Pancreas (tissue), 10 donors: ENCODE data around the gene SKP1. TPM values are rescaled to one million over a fixed set of nuclear protein-coding genes. Genes with fewer than 3 reads are reported as not detected.

Experiments
- ATAC-seq, 4 donors: fragments of 200-7000 bp; cut with Tn5 transposase; one replicate each; pipeline versions ENCODE4 v1.8.0 to v1.9.1; 2020; ENCODE audit warnings: mild to moderate bottlenecking in 4 of 4, moderate library complexity in 4 of 4
- DNase-seq, 6 donors: peaks; one replicate each; pipeline ENCODE4 v3.0.0-alpha.2; 2020
- FAIRE-seq: peaks from 2 replicates; lab custom pipeline; 2012; peaks lifted over from hg19 to GRCh38; lab: Jason Lieb, UNC
- H3K27ac ChIP-seq, 4 donors: fragments of 200-600 bp; sonication (generic); 1 replicate in 3 of 4; 2 replicates in 1 of 4; pipeline versions ENCODE4 v1.5.0 to v1.8.0; 2020
- H3K27me3 ChIP-seq, 4 donors: fragments of 200-600 bp; one replicate each; pipeline ENCODE4 v1.8.0; 2021
- H3K36me3 ChIP-seq, 3 donors: fragments of 200-600 bp; sonication (generic) in 1 of 3; one replicate each; pipeline versions ENCODE4 v1.5.0 to v1.8.0; 2020 to 2021
- H3K4me1 ChIP-seq, 3 donors: fragments of 200-600 bp; one replicate each; pipeline ENCODE4 v1.8.0; 2021
- H3K4me3 ChIP-seq, 4 donors: fragments of 200-600 bp; sonication (generic) in 2 of 4; one replicate each; pipeline versions ENCODE4 v1.5.0 to v1.8.0; 2020 to 2021
- H3K9me3 ChIP-seq, 4 donors: fragments of 200-600 bp; one replicate each; pipeline ENCODE4 v1.8.0; 2021
- CTCF ChIP-seq, 4 donors: fragments of 200-600 bp; sonication (generic) in 3 of 4; IDR thresholded peaks; one replicate each; pipeline versions ENCODE4 v1.5.0 to v1.8.0; 2021; ENCODE audit warnings: antibody characterized with exemption in 4 of 4
- WGBS, 2 donors: extraction: QIAGEN DNeasy Blood & Tissue Kit; methylation state at CpG; one replicate each; pipeline ENCODE4 v1.1.7; 2013; 5-methylcytosine and 5-hydroxymethylcytosine counted together
- intact Hi-C, 3 donors: fragments of 100-400 bp; cut with DNase I; formaldehyde crosslinking; loops; one replicate each; pipeline versions ENCODE4 v1.11.1 to v1.14.2; 2022
- polyA plus RNA-seq, 2 donors: library from polyadenylated mRNA; stranded (reverse); fragments of 200-250 nt; gene quantifications; one replicate each; pipeline ENCODE4 v1.2.3, GENCODE V29; 2013
- total RNA-seq, 6 donors: library from RNA; stranded (reverse); fragmentation: NEBNext Ultra II Directional in 4 of 6; extraction: Animal tissue kit (Norgen Biotek cat#: 25700) in 4 of 6; gene quantifications; one replicate each; pipeline versions ENCODE4 v1.2.1 to v1.2.4, GENCODE V29; 2021 to 2023
- donor health status: healthy with polysubstance abuse.
- donor health status: DM: no; HTN: no; CAD: no; lungs with moderate emphysema.
- donor health status: DM: no; HTN: no; CAD: no.
- donor health status: control.
- donor health status: control.
- donor health status: Bipolar disorder and iron deficiency.
- donor health status: DM: yes; HTN: yes; CAD: no.
- donor health status: DM: no; HTN: no; CAD: no.
- donor health status: DM: no; HTN: no; CAD: no.
- donor health status: DM: yes; HTN: yes; CAD: no.

The SKP1 gene
- total and polyA plus RNA-seq, 8 donors = 67.5 to 252 (median 97.6) TPM

- no peak for FAIRE-seq
- Histone ChIP-seq H3K27me3 (no peaks in the 10 kb centered on the region), H3K4me3 (no peak overlapping the region), H3K27ac (no peak overlapping the region), H3K36me3 (no peaks in the 10 kb centered on the region), H3K4me1 (peaks cover 0 to 6% (median 0%) of the 10 kb centered on the region in 3 donors), H3K9me3 (no peaks in the 10 kb centered on the region)
- peak; percentile 84 to 88 (median 87) for TF ChIP-seq CTCF (IDR thresholded peaks at IDR 0.05)
- intact Hi-C loops = loop anchor here (5.0 to 10.0 kb wide), 3 partner anchors 100 to 108 kb away; no protein-coding TSS in a partner anchor
- peak; percentile 56 to 82 (median 76) for DNase-seq
- ATAC-seq = peak; percentile 74 to 94 (median 91)
- WGBS, 2 donors = 46 to 51% methylated on average over 11 of the region's 11 CpGs
These were observed 7.7 kb upstream of the SKP1 start for GRCh38 chr5:134184155-134185135.

- ATAC-seq = no peak
- no peak overlapping the region for H3K27ac ChIP-seq
- FAIRE-seq = no peak
These were observed 6.7 kb upstream of the SKP1 start for GRCh38 chr5:134183481-134183880.

GRCh38 chr5:134178096-134178419 lies 1.3 kb upstream of the SKP1 start:
- intact Hi-C loops = no loop called here
- 64 to 72% methylated on average over 3 of the region's 3 CpGs for WGBS, 2 donors
- no peak for DNase-seq
- TF ChIP-seq CTCF (IDR thresholded peaks at IDR 0.05) = no peak
- peak overlapping the region in 1 of 4 donors; percentile 91 for H3K4me3 ChIP-seq
- H3K27me3 ChIP-seq = no peaks in the 10 kb centered on the region
- no peak for FAIRE-seq
- H3K36me3 ChIP-seq = no peaks in the 10 kb centered on the region
- ATAC-seq = no peak
- H3K9me3 ChIP-seq = no peaks in the 10 kb centered on the region
- H3K4me1 ChIP-seq = peaks cover 4 to 22% (median 14%) of the 10 kb centered on the region in 3 donors
- H3K27ac ChIP-seq = peak overlapping the region in 1 of 4 donors; percentile 100

More at GRCh38 chr5:134183481-134183880, 6.7 kb upstream of the SKP1 start:
- Histone ChIP-seq H3K4me1 (no peaks in the 10 kb centered on the region), H3K27me3 (no peaks in the 10 kb centered on the region), H3K36me3 (no peaks in the 10 kb centered on the region), H3K9me3 (no peaks in the 10 kb centered on the region), H3K4me3 (no peak overlapping the region)
- DNase-seq = no peak
- intact Hi-C loops = loop anchor here (5.0 to 10.0 kb wide), 3 partner anchors 101 to 109 kb away; no protein-coding TSS in a partner anchor
- TF ChIP-seq CTCF (IDR thresholded peaks at IDR 0.05) = no peak

GRCh38 chr5:134177369-134178095 lies 782 bp upstream of the SKP1 start:
- H3K27me3 ChIP-seq = no peaks in the 10 kb centered on the region
- H3K4me3 ChIP-seq = peak overlapping the region; percentile 85 to 98 (median 93)
- H3K36me3 ChIP-seq = peaks cover 0 to under 1% (median 0%) of the 10 kb centered on the region in 3 donors
- H3K4me1 ChIP-seq = peaks cover 4 to 22% (median 14%) of the 10 kb centered on the region in 3 donors
- DNase-seq (peak in 5 of 6 donors; percentile 16 to 58 (median 43)), ATAC-seq (peak in 3 of 4 donors; percentile 49 to 57 (median 49)), FAIRE-seq (no peak)
- WGBS, 2 donors = 11 to 15% methylated on average over 29 of the region's 29 CpGs
- H3K9me3 ChIP-seq = no peaks in the 10 kb centered on the region
- TF ChIP-seq CTCF (IDR thresholded peaks at IDR 0.05) = no peak
- intact Hi-C loops = no loop called here
- peak overlapping the region; percentile 100 for H3K27ac ChIP-seq
